Loucy (cell line): Measurements from ENCODE around the gene TMPO.
A peak's percentile ranks its signal among the peaks of the same experiment; 100 is the strongest.

Source experiments
- H2AFZ ChIP-seq: fragments of 200-600 bp; sonication (generic); 2 replicates; pipeline ENCODE4 v1.6.0; 2016; ENCODE audit warnings: antibody characterized with exemption, mild to moderate bottlenecking, low read length, moderate library complexity
- H3F3A ChIP-seq: fragments of 200-600 bp; 2 replicates; pipeline ENCODE4 v1.6.0; 2016; ENCODE audit warnings: antibody characterized with exemption, low read depth, mild to moderate bottlenecking
- H3K27me3 ChIP-seq: fragments of 200-600 bp; sonication (generic); 2 replicates; pipeline ENCODE4 v1.6.1; 2014; ENCODE audit warnings: low read length, mild to moderate bottlenecking; ENCODE audit not compliant: insufficient read depth, poor library complexity, severe bottlenecking
- H3K36me3 ChIP-seq: fragments of 200-600 bp; sonication (generic); 2 replicates; pipeline ENCODE4 v1.6.1; 2016; ENCODE audit warnings: low read length; ENCODE audit not compliant: insufficient read depth
- H3K4me1 ChIP-seq: fragments of 200-600 bp; sonication (generic); 2 replicates; pipeline ENCODE4 v1.5.1; 2014; ENCODE audit warnings: low read length, mild to moderate bottlenecking; ENCODE audit not compliant: insufficient read depth, poor library complexity, severe bottlenecking
- H3K4me2 ChIP-seq: fragments of 200-600 bp; sonication (generic); 2 replicates; pipeline ENCODE4 v1.6.0; 2014; ENCODE audit warnings: antibody characterized with exemption, low read length, low read depth, mild to moderate bottlenecking; ENCODE audit not compliant: poor library complexity, severe bottlenecking
- H3K4me3 ChIP-seq: fragments of 200-600 bp; sonication (generic); 2 replicates; pipeline ENCODE4 v1.5.1; 2014; ENCODE audit warnings: low read length, mild to moderate bottlenecking, mixed read lengths; ENCODE audit not compliant: poor library complexity, severe bottlenecking
- H3K79me2 ChIP-seq: fragments of 200-600 bp; sonication (generic); 2 replicates; pipeline ENCODE4 v1.6.1; 2014; ENCODE audit warnings: low read length; ENCODE audit not compliant: insufficient read depth
- H3K9ac ChIP-seq: fragments of 200-600 bp; sonication (generic); 2 replicates; pipeline ENCODE4 v1.6.0; 2014; ENCODE audit warnings: mild to moderate bottlenecking, low read depth, low read length, moderate library complexity; ENCODE audit not compliant: poor library complexity, severe bottlenecking
- H3K9me2 ChIP-seq: fragments of 200-600 bp; sonication (generic); replicated peaks from 2 replicates; pipeline ENCODE4 v1.6.1; 2016; ENCODE audit warnings: low read depth, low read length, mixed read lengths
- H3K9me3 ChIP-seq: fragments of 200-600 bp; sonication (generic); 2 replicates; pipeline ENCODE4 v1.6.1; 2014; ENCODE audit warnings: mild to moderate bottlenecking, antibody characterized with exemption, low read length, low read depth; ENCODE audit not compliant: insufficient read depth
- H4K20me1 ChIP-seq: fragments of 200-600 bp; sonication (generic); 2 replicates; pipeline ENCODE4 v1.6.0; 2014; ENCODE audit warnings: antibody characterized with exemption, low read length, mild to moderate bottlenecking; ENCODE audit not compliant: insufficient read depth, poor library complexity, severe bottlenecking
- EZH2phosphoT487 ChIP-seq: fragments of 200-600 bp; IDR thresholded peaks from 2 replicates; pipeline ENCODE4 v1.6.1; 2018; ENCODE audit warnings: antibody characterized with exemption, mild to moderate bottlenecking, moderate library complexity, borderline replicate concordance
- TF ChIP-seq, protein P1 (sequence below): fragments of 200-600 bp; sonication (generic); conservative IDR thresholded peaks from 2 replicates; pipeline ENCODE4 v1.5.1; 2014; ENCODE audit warnings: mild to moderate bottlenecking, antibody characterized with exemption, low read length

Gene TMPO

DNA sequence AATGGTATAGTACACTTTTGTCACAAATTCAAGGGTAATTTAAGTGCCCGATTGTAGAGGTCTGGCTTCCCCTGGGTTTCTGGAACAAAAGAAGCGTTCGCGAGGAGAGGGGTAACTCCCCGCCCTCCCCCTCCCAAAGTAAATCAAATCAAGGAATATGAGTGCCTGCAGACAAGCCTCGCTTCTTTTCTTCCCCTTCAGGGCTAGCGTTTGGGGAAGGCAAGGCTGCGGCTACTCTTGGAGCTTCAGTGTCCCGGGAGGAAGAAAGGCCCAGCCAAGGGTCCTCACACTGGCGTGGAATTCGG is 456 bp upstream of the TMPO start:
- TF ChIP-seq, protein P1, sequence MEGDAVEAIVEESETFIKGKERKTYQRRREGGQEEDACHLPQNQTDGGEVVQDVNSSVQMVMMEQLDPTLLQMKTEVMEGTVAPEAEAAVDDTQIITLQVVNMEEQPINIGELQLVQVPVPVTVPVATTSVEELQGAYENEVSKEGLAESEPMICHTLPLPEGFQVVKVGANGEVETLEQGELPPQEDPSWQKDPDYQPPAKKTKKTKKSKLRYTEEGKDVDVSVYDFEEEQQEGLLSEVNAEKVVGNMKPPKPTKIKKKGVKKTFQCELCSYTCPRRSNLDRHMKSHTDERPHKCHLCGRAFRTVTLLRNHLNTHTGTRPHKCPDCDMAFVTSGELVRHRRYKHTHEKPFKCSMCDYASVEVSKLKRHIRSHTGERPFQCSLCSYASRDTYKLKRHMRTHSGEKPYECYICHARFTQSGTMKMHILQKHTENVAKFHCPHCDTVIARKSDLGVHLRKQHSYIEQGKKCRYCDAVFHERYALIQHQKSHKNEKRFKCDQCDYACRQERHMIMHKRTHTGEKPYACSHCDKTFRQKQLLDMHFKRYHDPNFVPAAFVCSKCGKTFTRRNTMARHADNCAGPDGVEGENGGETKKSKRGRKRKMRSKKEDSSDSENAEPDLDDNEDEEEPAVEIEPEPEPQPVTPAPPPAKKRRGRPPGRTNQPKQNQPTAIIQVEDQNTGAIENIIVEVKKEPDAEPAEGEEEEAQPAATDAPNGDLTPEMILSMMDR = no peak
- TF ChIP-seq EZH2phosphoT487 = no peak
- H3K9ac ChIP-seq = peak overlapping the region; percentile 100
- H3K4me1 ChIP-seq = peaks cover 24% of the 10 kb centered on the region
- H3K9me2 ChIP-seq = no peaks in the 10 kb centered on the region
- peaks cover 44% of the 10 kb centered on the region for H4K20me1 ChIP-seq
- peak overlapping the region; percentile 14 for H2AFZ ChIP-seq
- peaks cover 79% of the 10 kb centered on the region for H3K79me2 ChIP-seq
- H3K27me3 ChIP-seq = peaks cover 22% of the 10 kb centered on the region
- peaks cover 11% of the 10 kb centered on the region for H3K36me3 ChIP-seq
- peak overlapping the region; percentile 100 for H3K4me3 ChIP-seq
- no peaks in the 10 kb centered on the region for H3F3A ChIP-seq
- peak overlapping the region; percentile 91 for H3K4me2 ChIP-seq
- H3K9me3 ChIP-seq = no peaks in the 10 kb centered on the region

DNA sequence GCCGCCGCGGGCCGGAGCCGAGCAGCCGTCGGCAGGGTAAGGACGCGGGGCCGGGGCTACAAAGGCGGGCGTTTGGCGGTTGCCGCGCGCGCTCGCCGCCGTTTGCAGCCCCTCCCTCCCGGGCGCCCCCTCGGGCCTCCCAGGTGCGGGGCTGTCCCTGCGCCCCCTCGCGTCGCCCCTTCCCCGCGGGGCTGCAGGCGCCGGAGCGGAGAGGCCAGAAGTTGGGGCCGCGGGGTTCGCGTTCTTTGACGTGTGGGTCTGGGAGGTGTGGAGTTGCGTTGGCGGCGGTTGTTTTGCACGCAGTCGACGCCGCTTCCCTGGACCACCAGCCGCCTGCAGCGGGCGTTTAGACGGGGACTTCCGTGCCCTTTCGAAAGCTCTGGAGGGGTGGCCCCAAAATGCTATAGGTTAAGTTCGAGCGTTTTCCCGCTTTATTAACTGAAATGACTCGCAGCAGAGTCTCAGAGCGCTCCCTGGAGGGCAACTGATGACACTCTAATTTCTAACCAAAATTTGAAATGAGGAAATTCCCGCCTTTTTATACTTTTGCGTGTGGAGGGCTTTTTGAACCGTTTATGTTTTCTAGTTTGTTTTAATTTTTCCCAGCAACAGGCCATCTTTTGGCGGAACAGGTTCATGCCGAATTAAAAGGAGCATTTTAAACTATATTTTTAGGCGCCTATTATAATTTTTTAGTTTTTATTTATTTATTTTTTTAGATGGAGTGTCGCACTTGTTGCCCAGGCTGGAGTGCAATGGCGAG is 902 bp downstream of the TMPO start:
- no peaks in the 10 kb centered on the region for H3K9me3 ChIP-seq
- peak overlapping the region; percentile 96 for H3K4me2 ChIP-seq
- H3K4me3 ChIP-seq = peak overlapping the region; percentile 100
- peaks cover 13% of the 10 kb centered on the region for H3K36me3 ChIP-seq
- peak overlapping the region; percentile 100 for H3K9ac ChIP-seq
- peaks cover 22% of the 10 kb centered on the region for H3K27me3 ChIP-seq
- peaks cover 26% of the 10 kb centered on the region for H3K4me1 ChIP-seq
- peaks cover 57% of the 10 kb centered on the region for H4K20me1 ChIP-seq
- H3F3A ChIP-seq = no peaks in the 10 kb centered on the region
- H2AFZ ChIP-seq = no peak overlapping the region
- TF ChIP-seq, protein P1 = peak; percentile 76
- no peak for TF ChIP-seq EZH2phosphoT487
- H3K9me2 ChIP-seq = no peaks in the 10 kb centered on the region
- peaks cover 92% of the 10 kb centered on the region for H3K79me2 ChIP-seq

DNA sequence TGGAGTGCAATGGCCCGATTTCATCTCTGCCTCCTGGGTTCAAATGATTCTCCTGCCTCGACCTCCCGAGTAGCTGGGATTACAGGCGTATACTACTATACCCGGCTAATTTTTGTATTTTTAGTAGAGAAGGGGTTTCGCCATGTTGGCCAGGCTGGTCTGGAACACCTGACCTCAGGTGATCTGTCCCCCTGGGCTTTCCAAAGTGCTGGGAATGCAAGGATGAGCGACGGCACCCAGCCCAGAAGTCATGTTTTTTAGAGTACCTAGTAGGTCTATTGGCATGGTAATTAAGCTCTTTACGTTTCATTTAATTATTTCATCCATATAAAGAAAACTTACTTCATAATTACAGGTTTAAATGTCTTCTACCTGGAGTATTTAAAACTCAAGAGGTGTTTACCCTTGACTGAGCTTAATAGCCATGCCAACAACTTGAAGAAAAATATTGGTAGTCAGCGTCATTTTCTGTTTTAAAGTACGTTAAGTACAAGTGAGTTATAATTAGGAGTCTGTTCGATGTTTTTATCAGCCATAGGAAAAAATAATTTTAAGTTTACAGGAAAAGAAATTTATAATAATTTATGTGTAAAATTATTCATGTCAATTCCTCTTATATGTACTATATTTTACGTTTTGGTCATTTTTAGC is 4.0 kb downstream of the TMPO start:
- Histone ChIP-seq H3K4me2 (peak overlapping the region; percentile 96), H3K9ac (peak overlapping the region; percentile 100), H3K4me3 (peak overlapping the region; percentile 100), H3K36me3 (peaks cover 42% of the 10 kb centered on the region), H2AFZ (no peak overlapping the region), H3K9me3 (no peaks in the 10 kb centered on the region), H4K20me1 (peaks cover 82% of the 10 kb centered on the region), H3K79me2 (peaks cover 100% of the 10 kb centered on the region), H3K27me3 (peaks cover 22% of the 10 kb centered on the region), H3K9me2 (no peaks in the 10 kb centered on the region), H3F3A (no peaks in the 10 kb centered on the region), H3K4me1 (peaks cover 38% of the 10 kb centered on the region)
- TF ChIP-seq EZH2phosphoT487 = no peak
